Endothelial cell of umbilical vein (primary cell): ENCODE measurements around the gene GRM5.

ENCODE experiments used
- CTCF ChIP-seq, 2 donors: IDR thresholded peaks; 1 replicate in 1 of 2; 2 replicates in 1 of 2; pipeline ENCODE4 v1.5.1; 2011; ENCODE audit warnings: low read length in 2 of 2, mild to moderate bottlenecking in 2 of 2, moderate library complexity in 2 of 2, control low read depth in 1 of 2, inconsistent platforms in 1 of 2, low read depth in 1 of 2; ENCODE audit not compliant: insufficient read depth in 1 of 2; ENCODE audit errors: extremely low read depth in 1 of 2
- EZH2 ChIP-seq: IDR thresholded peaks from 2 replicates; pipeline ENCODE4 v1.6.1; 2012; ENCODE audit warnings: borderline replicate concordance, low read depth, mild to moderate bottlenecking, moderate library complexity, low read length, inconsistent platforms; ENCODE audit not compliant: severe bottlenecking
- GATA2 ChIP-seq: IDR thresholded peaks from 2 replicates; pipeline ENCODE4 v1.7.0; 2011; ENCODE audit warnings: low read depth, mild to moderate bottlenecking, moderate library complexity, mixed read lengths, low read length; ENCODE audit not compliant: insufficient read length, insufficient read depth
- JUN ChIP-seq: IDR thresholded peaks from 2 replicates; pipeline ENCODE4 v1.6.1; 2011; ENCODE audit warnings: borderline replicate concordance, low read depth; ENCODE audit not compliant: insufficient read length, insufficient read depth
- MYC ChIP-seq: IDR thresholded peaks from one replicate; pipeline ENCODE4 v1.6.1; 2011; ENCODE audit warnings: mild to moderate bottlenecking, low read depth, low read length
- POLR2A ChIP-seq: IDR thresholded peaks from 2 replicates; pipeline ENCODE4 v1.6.1; 2012; ENCODE audit warnings: low read depth, mild to moderate bottlenecking, control low read depth, low read length
- POLR2AphosphoS5 ChIP-seq: IDR thresholded peaks from 2 replicates; pipeline ENCODE4 v1.6.1; 2012; ENCODE audit warnings: low read depth, mild to moderate bottlenecking, control low read depth, low read length, moderate library complexity; ENCODE audit not compliant: insufficient read depth
- TF ChIP-seq, protein P1 (sequence below): IDR thresholded peaks from 2 replicates; pipeline ENCODE4 v1.6.1; 2011; ENCODE audit not compliant: insufficient read depth, insufficient read length

DNA sequence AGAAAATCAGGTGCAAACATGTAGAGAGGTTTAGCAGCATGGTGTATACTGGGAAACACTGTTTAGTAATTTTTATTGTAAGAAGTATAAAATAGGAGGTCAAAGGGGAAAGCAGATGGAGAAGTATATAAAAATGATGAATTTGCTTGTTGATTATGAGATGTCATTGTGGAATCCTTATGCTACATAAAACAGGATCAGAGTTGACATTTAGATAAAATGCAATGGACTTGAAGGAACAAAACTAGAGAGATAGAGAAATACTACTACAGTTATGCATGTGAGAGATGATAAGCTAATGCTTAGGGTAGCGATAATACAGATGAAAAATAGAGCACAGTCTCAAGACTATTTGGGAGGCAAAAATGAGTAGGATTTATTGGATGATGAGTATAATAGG is 536.4 kb downstream of the GRM5 start:
- TF ChIP-seq CTCF (IDR thresholded peaks at IDR 0.05; ENCODE audit: extremely low read depth in 1 of 2, insufficient read depth in 1 of 2, low read depth in 1 of 2, low read length in 2 of 2) (no peak), POLR2AphosphoS5 (no peak), POLR2A (no peak), EZH2 (no peak), MYC (no peak), JUN (no peak), GATA2 (no peak)
- TF ChIP-seq, protein P1, sequence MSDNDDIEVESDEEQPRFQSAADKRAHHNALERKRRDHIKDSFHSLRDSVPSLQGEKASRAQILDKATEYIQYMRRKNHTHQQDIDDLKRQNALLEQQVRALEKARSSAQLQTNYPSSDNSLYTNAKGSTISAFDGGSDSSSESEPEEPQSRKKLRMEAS = no peak
